Measurements from ENCODE around the gene CEP55. TPM values are rescaled to one million over a fixed set of nuclear protein-coding genes. Genes with fewer than 3 reads are reported as not detected.

Gene CEP55
- total and polyA plus RNA-seq, 11 donors, result 0.19 to 7.3 (median 0.73) TPM; not detected in 5

- 40 to 64% (median 54%) methylated on average over 2 of the region's 2 CpGs for WGBS, 4 donors
- no peak overlapping the region for H3K4me3 ChIP-seq
- no peak for ATAC-seq
- TF ChIP-seq POLR2A (IDR thresholded peaks at IDR 0.05) (no peak), CTCF (IDR thresholded peaks at IDR 0.05) (no peak)
- H3K27me3 ChIP-seq, result no peaks in the 10 kb centered on the region
- no peak overlapping the region for H3K27ac ChIP-seq
- DNase-seq, result no peak
- intact Hi-C loops (cut with DNase I), result no loop called here
- peaks cover 0 to 21% (median 0%) of the 10 kb centered on the region in 12 donors for H3K4me1 ChIP-seq
- H3K36me3 ChIP-seq, result peaks cover 0 to 69% (median 38%) of the 10 kb centered on the region in 9 donors
- no peaks in the 10 kb centered on the region for H3K9me3 ChIP-seq
These were observed 44.3 kb upstream of the CEP55 start for GRCh38 chr10:93452143-93452542.

DNA sequence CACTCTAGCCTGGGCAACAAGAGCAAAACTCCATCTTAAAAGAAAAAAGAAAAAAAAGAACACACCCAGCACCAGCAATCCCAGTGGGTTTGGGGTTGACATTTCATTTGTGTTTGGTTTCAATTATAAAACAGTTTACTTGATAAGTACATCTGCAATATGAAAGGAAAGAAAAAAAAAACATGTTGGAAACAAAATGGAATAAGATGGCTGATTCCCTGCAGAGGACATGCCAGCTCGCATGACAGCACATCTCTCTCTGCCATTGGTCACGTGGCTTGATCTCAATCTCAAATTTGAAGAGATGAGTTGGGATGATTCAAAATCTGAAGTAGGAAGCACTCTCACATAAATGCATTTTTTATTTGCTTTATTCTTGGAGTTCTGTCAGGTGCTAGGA is 42.3 kb upstream of the CEP55 start:
- Histone ChIP-seq H3K4me1 (peaks cover 0 to 36% (median 9%) of the 10 kb centered on the region in 12 donors), H3K27ac (no peak overlapping the region), H3K9me3 (no peaks in the 10 kb centered on the region), H3K4me3 (no peak overlapping the region), H3K36me3 (peaks cover 0 to 55% (median 31%) of the 10 kb centered on the region in 9 donors), H3K27me3 (no peaks in the 10 kb centered on the region)
- TF ChIP-seq POLR2A (IDR thresholded peaks at IDR 0.05) (no peak), CTCF (IDR thresholded peaks at IDR 0.05) (no peak)
- DNase-seq (no peak), ATAC-seq (no peak)
- intact Hi-C loops (cut with DNase I), result no loop called here
- 89 to 94% (median 92%) methylated on average over 2 of the region's 2 CpGs for WGBS, 4 donors

DNA sequence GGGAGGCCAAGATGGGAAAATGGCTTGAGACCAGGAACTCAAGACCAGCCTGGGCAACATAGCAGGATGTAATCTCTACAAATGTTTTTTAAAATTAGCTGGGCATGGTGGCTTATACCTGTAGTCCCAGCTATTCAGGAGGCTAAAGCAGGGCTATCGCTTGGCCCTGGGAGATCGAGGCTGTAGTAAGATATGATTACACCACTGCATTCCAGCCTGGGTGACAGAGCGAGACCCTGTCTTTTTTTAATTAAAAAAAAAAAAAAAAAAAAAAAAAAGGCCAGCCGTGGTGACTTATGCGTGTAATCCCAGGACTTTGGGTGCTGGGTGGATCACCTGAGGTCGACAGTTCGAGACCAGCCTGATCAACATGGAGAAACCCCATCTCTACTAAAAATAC is 41.7 kb upstream of the CEP55 start:
- no peak overlapping the region for H3K27ac ChIP-seq
- peaks cover 0 to 49% (median 25%) of the 10 kb centered on the region in 9 donors for H3K36me3 ChIP-seq
- H3K27me3 ChIP-seq, result no peaks in the 10 kb centered on the region
- H3K4me3 ChIP-seq, result no peak overlapping the region
- H3K9me3 ChIP-seq, result no peaks in the 10 kb centered on the region
- no peak for ATAC-seq
- no peak for DNase-seq
- H3K4me1 ChIP-seq, result peaks cover 0 to 42% (median 13%) of the 10 kb centered on the region in 12 donors
- TF ChIP-seq POLR2A (IDR thresholded peaks at IDR 0.05), result no peak
- TF ChIP-seq CTCF (IDR thresholded peaks at IDR 0.05), result no peak
- intact Hi-C loops (cut with DNase I), result no loop called here
- WGBS, 4 donors, result 90 to 97% (median 93%) methylated on average over 7 of the region's 7 CpGs

- Histone ChIP-seq H3K36me3 (peaks cover 0 to 35% (median 11%) of the 10 kb centered on the region in 9 donors), H3K27ac (no peak overlapping the region), H3K4me1 (peaks cover 0 to 51% (median 13%) of the 10 kb centered on the region in 12 donors), H3K4me3 (no peak overlapping the region), H3K9me3 (no peaks in the 10 kb centered on the region), H3K27me3 (no peaks in the 10 kb centered on the region)
- DNase-seq (no peak), ATAC-seq (no peak)
- TF ChIP-seq POLR2A (IDR thresholded peaks at IDR 0.05), result no peak
- no peak for TF ChIP-seq CTCF (IDR thresholded peaks at IDR 0.05)
- intact Hi-C loops (cut with DNase I), result no loop called here
- WGBS, 4 donors, result 72 to 77% (median 75%) methylated on average over 7 of the region's 7 CpGs
These were observed 39.9 kb upstream of the CEP55 start for GRCh38 chr10:93456480-93456879.
